Mesenteric fat pad (tissue), 1 donor: Measurements from ENCODE around the gene MICAL3. TPM values are rescaled to one million over a fixed set of nuclear protein-coding genes. Genes with fewer than 3 reads are reported as not detected.
"Not testable (repeated sequence)": the region's sequence is repeated elsewhere in the genome, so short reads cannot be mapped to it uniquely, and the experiment has no call there.

Experiments used
- DNase-seq: peaks from one replicate; pipeline ENCODE4 v3.0.0-alpha.2; 2020; ENCODE audit warnings: low spot score
- total RNA-seq: library from RNA; stranded (reverse); fragmentation: NEBNext Ultra II Directional; extraction: Animal tissue kit (Norgen Biotek cat#: 25700); gene quantifications from one replicate; pipeline ENCODE4 v1.2.1, GENCODE V29; 2021
- donor health status: DM: yes; HTN: yes; CAD: no.

MICAL3 gene
- total RNA-seq, 1 donor from 2014 or later = 65.2 TPM

DNA sequence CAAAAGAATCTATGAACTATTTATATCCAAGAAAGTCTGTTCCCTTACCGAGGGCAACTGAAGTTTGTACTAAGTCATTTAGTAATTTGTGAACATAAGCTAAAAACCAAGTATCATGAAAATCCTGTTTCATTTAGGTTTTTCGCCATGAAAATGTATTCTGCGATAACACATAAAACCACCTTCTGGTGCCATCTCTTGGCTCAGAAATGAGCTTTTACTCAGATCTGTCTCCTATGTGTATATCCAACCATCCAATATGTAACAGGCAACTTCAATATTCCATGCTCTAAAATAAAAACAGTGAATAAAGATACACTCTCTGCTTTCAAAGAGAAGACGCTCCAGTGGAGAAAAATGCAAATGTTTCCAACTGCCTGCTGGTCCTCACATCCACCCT, 132.0 kb downstream of the MICAL3 start:
- no peak for DNase-seq

DNA sequence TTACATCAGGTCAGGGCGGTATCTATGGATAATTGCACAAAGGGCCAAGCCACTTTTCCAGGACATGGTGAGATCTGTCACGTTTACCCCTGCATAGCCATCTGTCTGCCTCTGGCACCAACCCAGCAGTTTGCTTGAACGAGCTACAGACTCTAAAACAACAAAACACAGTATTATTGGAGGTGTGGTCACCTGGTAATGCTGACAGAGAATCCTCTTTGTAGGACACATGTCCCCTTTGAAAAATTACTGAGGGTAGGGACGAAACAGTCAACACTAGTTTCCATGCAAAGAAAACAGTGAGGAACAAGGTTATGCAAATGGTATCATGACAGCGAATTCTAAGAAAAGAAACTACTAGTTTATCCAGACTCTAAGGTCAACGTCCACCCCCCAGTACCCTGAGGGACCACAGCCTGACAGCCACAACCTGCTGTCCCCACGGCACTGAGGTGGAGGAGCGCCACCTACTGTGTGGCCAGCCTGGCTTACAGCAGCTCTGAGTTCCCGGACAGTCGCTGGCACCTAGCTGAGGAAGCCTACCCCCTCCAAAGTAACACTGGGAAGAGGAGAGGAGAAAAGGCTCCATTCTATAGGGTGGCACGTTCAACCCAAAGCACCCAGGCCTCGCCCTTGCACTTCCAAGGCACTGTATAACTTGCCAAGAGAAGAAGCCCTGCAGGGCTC, 132.7 kb downstream of the MICAL3 start:
- no peak for DNase-seq

DNA sequence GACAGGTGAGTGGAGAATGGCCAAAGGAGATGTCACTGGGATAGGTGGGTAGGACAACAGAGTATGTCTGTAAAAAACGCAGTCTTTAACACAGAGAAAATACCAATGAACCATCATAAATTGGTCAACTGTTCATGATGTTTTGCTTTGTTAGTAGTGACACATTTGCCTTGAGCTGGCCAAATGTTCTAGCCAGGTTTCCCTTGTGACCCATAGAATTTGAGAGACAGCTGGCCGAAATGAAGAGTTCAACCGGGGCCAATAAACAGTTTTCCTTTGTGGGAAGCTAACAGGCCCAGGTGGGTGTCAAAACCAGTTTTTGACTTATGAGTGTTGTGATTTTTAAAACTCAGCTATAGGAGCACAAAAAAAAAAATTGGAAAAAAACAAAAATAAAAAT, 133.5 kb downstream of the MICAL3 start:
- no peak for DNase-seq

DNA sequence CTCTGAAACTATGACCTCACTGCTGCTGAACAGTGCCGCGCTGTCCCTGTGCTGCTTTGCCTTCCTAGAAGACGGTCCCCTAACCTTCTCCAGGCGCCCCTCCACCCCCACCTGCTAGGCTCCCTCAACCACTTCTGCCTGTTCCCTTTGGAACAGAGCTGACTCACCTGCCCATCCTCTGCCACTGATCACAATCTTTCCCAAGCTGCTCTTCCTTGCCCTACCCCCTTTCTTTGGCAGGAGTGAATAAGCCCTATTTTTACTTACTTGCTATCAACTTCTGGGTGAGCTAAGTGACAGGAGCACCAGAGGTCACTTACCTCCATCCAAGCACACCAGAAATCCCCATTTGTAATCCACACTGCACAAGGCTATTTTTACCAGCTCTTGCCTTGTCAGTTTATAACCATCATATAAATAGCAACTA, 134.1 kb downstream of the MICAL3 start:
- no peak for DNase-seq

DNA sequence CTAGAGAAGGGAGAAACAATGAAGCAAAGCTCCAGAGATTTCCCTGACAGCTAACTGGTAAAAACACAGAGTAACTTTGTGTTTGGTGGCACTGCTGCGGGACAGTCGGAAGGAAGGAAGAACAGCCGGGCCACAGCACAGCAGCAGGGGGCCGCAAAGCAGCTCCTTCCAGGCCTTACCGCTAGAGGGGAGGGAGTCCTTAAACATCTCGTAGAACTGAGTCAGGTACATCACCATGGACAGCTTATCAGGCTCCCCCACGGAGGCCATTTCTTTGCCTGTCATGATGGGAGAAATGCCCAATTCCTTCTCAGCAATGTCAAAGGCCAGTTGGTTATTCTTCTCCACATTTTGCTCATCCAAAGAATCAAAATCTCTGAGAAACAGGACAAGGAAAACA, 135.5 kb downstream of the MICAL3 start:
- DNase-seq = no peak

DNA sequence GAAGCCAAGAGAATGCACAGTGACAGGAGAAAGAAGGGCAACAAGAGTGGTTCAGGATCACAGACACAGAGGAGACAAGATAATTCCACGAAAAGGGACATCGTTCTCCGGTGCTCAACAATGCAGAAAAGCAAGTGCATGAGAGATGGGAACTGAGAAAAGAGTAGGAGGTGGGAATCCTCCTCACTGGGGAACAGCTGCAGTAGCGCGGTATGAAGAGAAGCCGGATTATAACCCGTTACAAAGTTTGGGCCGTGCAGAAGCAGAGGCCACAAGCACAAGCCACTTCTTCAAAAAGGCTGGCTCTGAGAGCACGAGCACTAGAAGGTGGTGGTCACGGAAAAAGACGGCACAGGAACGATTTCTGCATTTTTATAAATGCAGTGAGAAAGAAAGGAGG, 135.9 kb downstream of the MICAL3 start:
- no peak for DNase-seq

DNA sequence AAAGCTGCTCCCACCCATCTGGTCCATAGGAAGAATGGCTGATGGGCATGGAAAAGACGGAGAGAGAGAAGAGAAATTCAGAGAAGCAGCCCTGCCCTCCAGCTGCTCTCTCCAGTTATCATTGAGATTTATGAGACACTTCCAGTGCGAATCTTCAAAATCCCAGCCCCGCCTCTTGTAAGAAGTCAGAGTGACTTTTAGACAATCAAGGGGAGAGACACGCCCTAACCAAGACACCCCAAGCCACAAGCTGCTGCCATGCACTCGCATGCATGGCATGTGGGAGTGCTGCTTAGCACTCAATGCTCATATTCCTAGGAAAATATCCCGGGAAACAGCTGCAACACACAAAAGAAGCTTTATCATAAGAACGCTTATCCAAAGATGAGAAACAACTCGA, 139.5 kb downstream of the MICAL3 start:
- no peak for DNase-seq

DNA sequence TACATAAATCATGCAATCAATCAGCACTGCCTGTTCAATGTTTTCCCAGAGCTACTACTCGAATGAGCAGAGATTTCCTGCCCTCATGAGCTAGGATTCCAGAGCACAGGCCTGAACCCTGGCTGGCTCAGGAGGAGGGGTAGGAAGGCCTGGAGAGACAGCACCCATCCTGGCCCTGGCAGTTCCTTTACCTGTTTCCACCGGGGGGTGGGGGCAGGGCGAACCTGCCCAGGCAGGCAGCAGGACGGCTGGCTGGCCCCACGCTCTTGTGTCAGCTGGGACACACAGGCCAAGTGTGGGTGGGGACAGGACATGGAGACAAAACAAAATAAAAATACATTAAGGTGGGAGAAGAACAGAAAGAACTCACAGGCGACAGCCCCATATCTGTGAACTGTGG, 140.3 kb downstream of the MICAL3 start:
- no peak for DNase-seq

DNA sequence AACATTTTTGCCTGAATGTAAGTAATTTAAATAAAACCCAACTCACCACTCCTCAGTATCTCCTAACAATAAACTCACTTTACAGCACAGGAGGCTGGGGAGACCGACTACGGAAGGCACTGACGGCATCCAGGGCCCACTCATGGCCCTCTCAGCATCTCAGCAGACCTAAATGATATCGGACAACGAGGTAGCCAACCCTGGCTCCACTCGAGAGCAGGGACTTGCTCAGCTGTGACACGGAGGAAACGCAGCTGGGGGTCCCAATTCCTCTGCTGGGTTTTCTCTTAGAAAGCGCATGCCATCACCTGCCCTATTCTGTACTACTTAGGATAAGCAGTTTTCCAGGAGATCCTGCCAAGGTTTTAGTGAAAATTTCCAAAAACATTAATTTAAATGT, 141.0 kb downstream of the MICAL3 start:
- DNase-seq = no peak

DNA sequence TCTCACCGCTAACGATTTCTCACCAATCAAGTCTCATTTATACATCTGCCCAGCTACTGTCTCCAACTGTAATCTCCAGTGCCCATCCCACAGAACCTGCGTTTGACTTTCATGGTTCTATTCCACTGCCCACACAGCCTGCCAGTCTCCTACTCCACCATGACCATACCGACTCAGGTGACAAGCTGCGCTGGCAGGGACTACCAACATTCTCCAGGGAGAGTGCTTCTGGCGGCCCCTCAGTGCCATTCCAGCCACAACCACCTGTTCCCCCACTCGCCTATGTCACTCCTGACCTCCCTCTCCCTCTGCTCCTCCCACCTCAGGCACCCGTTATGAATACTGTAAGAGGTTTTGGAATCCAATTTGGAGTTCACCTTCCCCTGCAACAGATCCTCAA, 141.6 kb downstream of the MICAL3 start:
- no peak for DNase-seq

DNA sequence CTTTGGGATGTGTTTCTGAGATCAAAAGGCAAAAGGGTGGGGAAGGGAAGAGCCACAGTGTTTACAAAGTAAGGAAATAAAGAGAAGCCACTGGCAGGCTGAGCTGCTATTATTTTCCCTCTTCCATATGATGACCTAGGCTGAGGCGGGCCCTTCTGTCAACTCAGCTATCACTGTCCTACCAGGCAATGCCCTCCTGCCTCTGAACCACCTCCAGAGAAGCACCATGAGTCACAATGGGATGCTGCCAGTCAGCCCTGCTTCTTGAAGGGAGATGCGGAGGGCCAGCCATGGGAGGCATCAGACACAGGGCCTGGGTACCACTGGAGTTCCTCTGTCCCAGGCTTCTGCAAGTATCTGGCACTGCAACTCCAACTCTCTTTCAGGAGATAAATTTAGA, 142.2 kb downstream of the MICAL3 start:
- DNase-seq = no peak

DNA sequence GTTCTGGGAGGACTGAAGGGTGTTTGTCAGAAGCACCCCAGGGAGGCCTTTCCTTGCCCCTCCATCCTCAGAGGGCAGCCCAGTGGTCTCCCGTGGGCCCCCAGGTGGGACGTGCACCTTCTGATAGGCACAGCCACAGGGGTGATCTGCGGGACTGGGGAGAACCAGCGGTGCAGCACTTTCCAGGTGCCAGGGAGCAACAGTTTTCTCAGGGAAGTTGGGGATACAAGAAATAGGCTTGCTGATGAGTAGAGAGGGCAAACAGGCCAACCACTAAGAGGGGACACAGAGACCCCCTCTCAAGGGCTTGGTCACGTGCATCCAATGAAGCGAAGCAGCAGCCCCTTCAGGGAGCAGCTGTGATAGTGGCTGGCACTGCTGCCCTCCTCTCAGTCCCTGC, 143.0 kb downstream of the MICAL3 start:
- DNase-seq = no peak

DNA sequence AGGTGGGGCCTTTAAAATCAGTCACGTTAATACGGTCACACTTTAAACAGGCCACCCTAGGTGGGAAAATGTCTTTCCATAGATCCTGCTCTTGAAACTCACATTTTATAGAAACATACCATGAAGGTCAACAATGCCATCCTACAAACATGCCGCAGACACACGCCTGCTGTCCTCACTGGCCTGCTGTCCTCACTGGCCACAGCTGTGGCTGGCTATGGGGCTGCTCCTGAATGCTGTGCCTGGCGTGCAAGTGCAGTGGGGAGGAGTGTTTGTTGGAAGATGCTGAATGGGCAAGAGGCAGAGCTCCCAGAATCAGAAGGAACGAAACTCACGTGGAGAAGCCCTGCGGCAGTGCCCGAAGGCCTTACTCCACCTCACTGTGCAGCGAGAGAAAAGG, 143.9 kb downstream of the MICAL3 start:
- no peak for DNase-seq

DNA sequence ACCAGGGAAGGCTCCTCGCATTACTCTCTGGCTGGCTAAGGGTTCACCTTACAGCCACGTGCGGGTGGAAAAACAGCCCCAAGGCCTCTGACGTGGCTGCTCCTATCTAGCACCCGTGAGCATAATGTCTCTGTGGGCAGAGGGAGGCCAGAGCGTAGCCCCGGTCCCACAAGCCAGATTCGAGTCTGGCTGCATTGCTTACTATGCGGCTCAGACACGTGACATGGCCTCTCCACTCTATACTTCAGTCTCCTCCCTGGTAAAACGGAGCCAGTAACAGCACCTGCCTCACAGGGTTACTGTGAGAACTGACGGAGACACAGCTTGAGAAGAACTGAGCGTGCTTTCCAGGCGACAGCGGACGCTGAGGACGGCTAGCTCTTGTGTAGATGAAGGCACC, 144.3 kb downstream of the MICAL3 start:
- no peak for DNase-seq

DNA sequence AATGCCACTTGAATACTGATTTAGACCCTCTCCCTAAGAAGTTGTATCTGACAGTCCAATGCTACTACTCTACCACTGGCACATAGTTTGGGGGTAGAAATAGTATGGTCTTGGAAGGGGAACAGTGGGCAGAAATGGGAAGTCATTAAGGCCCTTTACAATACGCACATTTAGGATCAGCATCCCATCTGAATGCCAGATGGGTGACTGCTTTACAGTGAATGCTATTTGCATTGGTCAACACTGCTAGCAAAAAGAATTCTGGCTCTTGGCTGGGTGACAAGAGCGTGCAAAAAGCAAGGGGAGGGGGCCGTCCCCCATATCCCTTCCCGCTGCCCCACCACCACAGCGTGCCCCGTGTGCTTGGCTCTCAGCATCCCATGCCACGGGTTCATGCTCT, 145.4 kb downstream of the MICAL3 start:
- no peak for DNase-seq

DNA sequence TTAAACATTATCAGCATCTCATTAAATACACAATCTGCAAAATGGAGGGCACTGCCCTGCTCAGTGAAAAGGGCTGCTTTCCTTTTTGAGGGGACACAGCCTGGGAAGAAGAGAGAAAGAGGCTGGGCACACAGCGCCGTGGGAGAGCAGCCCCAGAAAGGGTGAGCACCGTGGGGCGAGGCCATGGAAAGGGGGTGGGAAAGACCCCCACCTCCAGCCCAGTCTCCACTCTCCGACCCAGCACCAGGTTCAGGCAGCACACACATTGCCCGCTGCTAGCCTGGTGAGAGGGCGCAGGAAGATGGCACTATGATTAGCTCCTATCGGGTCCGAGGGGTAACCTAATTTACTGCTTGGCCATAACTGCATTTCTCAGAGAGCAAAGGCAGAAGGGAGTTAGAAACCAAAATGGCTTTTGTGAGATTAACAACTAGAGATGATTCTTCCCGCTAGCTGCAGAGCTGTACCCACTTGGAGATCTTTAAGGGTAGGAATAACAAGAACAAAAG, 146.1 kb downstream of the MICAL3 start:
- DNase-seq = no peak

DNA sequence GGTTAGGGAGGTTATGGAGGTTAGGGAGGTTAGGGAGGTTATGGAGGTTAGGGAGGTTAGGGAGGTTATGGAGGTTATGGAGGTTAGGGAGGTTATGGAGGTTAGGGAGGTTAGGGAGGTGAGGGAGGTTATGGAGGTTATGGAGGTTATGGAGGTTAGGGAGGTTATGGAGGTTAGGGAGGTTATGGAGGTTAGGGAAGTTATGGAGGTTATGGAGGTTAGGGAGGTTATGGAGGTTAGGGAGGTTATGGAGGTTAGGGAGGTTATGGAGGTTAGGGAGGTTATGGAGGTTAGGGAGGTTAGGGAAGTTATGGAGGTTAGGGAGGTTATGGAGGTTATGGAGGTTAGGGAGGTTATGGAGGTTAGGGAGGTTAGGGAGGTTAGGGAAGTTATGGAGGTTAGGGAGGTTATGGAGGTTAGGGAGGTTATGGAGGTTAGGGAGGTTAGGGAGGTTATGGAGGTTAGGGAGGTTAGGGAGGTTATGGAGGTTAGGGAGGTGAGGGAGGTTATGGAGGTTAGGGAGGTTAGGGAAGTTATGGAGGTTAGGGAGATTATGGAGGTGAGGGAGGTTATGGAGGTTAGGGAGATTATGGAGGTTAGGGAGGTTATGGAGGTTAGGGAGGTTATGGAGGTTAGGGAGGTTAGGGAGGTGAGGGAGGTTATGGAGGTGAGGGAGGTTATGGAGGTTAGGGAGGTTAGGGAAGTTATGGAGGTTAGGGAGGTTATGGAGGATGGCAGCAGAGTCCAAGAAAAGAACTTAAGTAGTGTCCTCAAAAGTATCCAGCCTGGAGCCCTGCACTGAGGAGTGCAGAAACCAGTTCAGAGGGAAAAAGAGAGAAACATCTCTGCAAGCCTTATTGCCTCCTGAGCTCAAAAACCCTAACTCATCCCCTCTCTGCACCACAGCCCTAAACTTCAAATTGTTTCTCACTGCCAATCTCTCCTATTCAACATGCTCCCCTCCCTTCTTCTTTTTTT, 147.2 kb downstream of the MICAL3 start:
- DNase-seq = not testable (repeated sequence)

DNA sequence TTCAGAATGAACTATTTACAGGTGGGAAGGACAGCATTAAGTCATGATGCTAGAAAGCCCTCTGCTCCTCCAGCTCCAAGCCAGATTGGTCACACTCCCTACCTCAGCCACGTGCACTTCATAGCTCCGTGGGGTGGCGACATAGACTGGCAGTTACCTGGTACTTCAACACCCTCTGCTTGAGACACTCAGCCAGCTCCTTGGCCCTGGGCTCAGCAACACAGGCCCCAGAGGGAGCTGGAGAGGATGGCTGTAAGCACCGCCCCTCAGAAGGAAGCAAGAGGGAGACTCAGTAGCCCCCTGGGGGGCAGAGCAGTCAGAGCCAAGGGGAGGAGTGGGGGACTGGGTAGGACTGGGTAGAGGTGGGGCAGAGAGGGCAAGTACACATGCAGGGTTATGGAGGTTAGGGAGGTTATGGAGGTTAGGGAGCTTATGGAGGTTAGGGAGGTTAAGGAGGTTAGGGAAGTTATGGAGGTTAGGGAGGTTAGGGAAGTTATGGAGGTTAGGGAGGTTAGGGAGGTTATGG, 148.0 kb downstream of the MICAL3 start:
- no peak for DNase-seq

DNA sequence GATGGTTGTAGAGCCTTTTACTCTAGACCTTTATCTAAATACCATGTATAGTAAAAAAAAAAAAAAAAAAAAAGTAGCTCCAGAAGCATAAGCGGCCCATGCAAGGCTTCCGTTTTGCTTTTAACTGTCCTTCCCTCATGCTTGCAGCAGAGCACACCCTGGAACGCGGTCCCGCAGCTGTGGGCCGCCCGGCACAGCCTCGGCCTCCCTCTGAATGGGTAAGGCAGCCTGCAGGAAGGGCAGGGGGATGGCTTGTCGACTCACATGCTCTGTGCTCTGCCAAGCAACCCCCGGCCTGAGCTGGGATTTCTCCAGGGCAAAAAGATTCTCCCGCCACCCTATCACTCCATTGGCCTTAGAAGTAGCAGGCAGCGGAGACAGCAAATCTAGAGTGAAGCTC, 148.7 kb downstream of the MICAL3 start:
- no peak for DNase-seq

DNA sequence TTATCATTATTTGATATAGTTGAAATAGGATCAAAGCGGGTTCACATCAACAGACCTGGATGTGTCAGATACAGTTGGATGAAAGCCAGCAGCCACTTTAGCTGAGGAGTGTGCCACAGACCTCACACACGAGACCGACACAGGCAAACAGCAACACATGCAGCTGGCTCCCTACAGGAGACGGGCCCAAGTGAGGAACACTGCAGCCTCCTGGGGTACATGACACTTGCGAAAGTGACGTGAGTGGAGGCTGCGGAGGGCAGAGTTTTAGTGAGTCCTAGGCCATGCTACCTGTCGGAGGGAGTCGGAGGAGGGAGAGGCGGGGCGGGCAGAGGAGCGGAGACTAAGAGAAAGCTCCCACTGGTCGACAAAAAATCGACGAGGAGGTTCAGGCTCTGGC, 149.2 kb downstream of the MICAL3 start:
- no peak for DNase-seq

DNA sequence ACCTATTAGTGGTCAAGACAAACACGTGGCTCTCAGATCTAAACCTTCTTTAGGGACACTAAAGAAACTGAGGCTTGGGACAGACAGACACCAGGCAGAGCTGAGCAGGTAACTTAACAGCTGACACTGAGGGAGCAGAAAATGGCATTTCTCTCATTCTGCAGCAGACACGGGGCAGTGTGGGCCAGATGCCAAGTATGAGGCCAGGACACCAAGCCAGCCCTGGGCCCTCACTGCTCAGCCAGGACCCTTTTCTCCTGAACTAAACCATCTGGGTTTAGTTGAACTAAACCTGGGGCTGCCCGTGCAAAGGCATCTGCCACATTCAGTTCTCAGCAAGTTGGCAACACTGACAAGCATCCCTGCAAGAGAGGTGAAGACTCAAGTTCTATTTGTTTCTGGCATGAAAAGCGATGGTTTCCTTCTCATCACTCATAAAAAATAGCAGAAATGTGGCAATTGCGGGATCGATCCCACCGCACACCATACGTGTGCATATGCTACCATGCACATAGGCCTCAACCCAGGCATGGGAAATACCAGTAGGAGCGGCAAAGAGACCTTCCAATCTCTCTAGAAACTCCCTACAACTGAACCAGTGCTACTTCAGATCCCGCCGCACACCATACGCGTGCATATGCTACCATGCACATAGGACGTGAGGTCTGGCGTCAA, 150.0 kb downstream of the MICAL3 start:
- DNase-seq = no peak

DNA sequence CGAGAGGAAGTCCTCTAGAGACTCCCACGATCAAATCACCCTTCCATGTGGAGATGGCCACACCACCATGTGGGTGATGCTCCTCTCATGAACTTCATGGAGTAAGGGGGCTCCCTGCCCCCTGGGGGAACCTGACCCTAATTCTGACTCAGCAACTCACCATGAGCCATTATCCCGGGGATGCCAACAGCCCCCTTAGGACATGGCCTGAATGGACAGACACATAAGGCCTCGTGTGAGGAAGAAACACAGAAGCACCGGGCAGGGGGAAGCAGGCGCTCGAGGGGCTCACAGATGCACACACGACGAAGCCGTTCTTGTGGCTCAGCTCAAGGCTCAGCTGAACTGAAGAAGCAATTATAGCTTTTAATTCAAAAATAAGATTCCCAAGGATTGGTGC, 150.6 kb downstream of the MICAL3 start:
- DNase-seq = no peak
